NT2/D1 (cell line): ENCODE measurements around the gene TXK.

Source experiments
- SUZ12 ChIP-seq: IDR thresholded peaks from 2 replicates; pipeline ENCODE4 v1.6.1; 2011; ENCODE audit not compliant: insufficient read length, insufficient read depth; ENCODE audit errors: extremely low read depth
- YY1 ChIP-seq: IDR thresholded peaks from 2 replicates; pipeline ENCODE4 v1.6.1; 2011; ENCODE audit not compliant: insufficient read length, insufficient read depth
- ZNF274 ChIP-seq: IDR thresholded peaks from 2 replicates; pipeline ENCODE4 v1.6.1; 2011; ENCODE audit warnings: mild to moderate bottlenecking, low read depth, low read length

GRCh38 chr4:48032721-48033120, 101.3 kb downstream of the TXK start:
- TF ChIP-seq ZNF274 (no peak), YY1 (no peak), SUZ12 (no peak)
